GM12878 (cell line): ENCODE data around the gene KIF9. TPM values are rescaled to one million over a fixed set of nuclear protein-coding genes. Genes with fewer than 3 reads are reported as not detected.

Experiments used
- ATAC-seq: fragments of 200-7000 bp; cut with Tn5 transposase; 3 replicates; pipeline ENCODE4 v1.9.1; 2020; ENCODE audit warnings: mild to moderate bottlenecking, moderate library complexity
- BruUV-seq: library from RNA; stranded (reverse); fragments of 400-500 nt; replicated peaks from 2 replicates; lab custom pipeline; 2021; lab: Mats Ljungman, UMichigan
- CTCF ChIA-PET: fragments of 300-600 bp; sonication (Branson Sonifier 250); formaldehyde crosslinking; extraction: SDS; loops from one replicate; lab custom pipeline; 2021; ENCODE audit warnings: inconsistent platforms; lab: Yijun Ruan, JAX
- POLR2A ChIA-PET: fragments of 350-600 bp; formaldehyde crosslinking; extraction: SDS; loops from one replicate; lab custom pipeline; 2021; ENCODE audit warnings: inconsistent platforms; lab: Charles Lee
- RAD21 ChIA-PET: fragments of 300-600 bp; sonication (Branson Sonifier 250); formaldehyde crosslinking; loops from one replicate; lab custom pipeline; 2023; ENCODE audit warnings: antibody characterized with exemption; ENCODE audit not compliant: unreplicated experiment; lab: Charles Lee
- SMC1A ChIA-PET: fragments of 300-600 bp; sonication (Branson Sonifier 250); formaldehyde crosslinking; loops from one replicate; lab custom pipeline; 2023; ENCODE audit not compliant: unreplicated experiment, uncharacterized antibody; lab: Charles Lee
- DNase-seq: peaks from one replicate; pipeline ENCODE4 v3.0.0-alpha.2; 2011; ENCODE audit warnings: low read depth, low spot score
- FAIRE-seq: peaks from 3 replicates; lab custom pipeline; 2011; peaks lifted over from hg19 to GRCh38; lab: Jason Lieb, UNC
- H2AFZ ChIP-seq: 2 replicates; pipeline ENCODE4 v1.6.0; 2011; ENCODE audit warnings: low read depth, low read length, control low read depth; ENCODE audit not compliant: control insufficient read depth
- H3K27ac ChIP-seq: 2 replicates; pipeline ENCODE4 v1.5.1; 2011; ENCODE audit warnings: control low read depth; ENCODE audit not compliant: control insufficient read depth, insufficient read depth
- H3K27me3 ChIP-seq, 2 experiments: replicated peaks in 1 of 2; 2 replicates each; pipeline versions ENCODE4 v1.6.0 to v1.6.1; 2011; ENCODE audit warnings: low read length in 1 of 2; ENCODE audit not compliant: control insufficient read depth in 2 of 2, insufficient read depth in 2 of 2
- H3K36me3 ChIP-seq, 2 experiments: 2 replicates each; pipeline ENCODE4 v1.5.1; 2011; ENCODE audit warnings: low read length in 1 of 2; ENCODE audit not compliant: control insufficient read depth in 2 of 2, insufficient read depth in 2 of 2
- H3K4me1 ChIP-seq: 2 replicates; pipeline ENCODE4 v1.6.1; 2011; ENCODE audit warnings: mild to moderate bottlenecking, low read length, moderate library complexity, mixed read lengths; ENCODE audit not compliant: control insufficient read depth, insufficient read depth
- H3K4me2 ChIP-seq: 2 replicates; pipeline ENCODE4 v1.6.0; 2011; ENCODE audit warnings: control low read depth; ENCODE audit not compliant: control insufficient read depth, insufficient read depth
- H3K4me3 ChIP-seq: fragments of 200-600 bp; sonication (generic); 2 replicates; pipeline ENCODE4 v1.5.1; 2016
- H3K79me2 ChIP-seq: 2 replicates; pipeline ENCODE4 v1.6.0; 2011; ENCODE audit warnings: low read length; ENCODE audit not compliant: control insufficient read depth, insufficient read depth
- H3K9ac ChIP-seq: 2 replicates; pipeline ENCODE4 v1.8.0; 2011; ENCODE audit warnings: low read length, control low read depth, mixed read lengths; ENCODE audit not compliant: control insufficient read depth, insufficient read depth
- H3K9me3 ChIP-seq: replicated peaks from 3 replicates; pipeline ENCODE4 v1.5.1; 2011; ENCODE audit warnings: mild to moderate bottlenecking, low read length; ENCODE audit not compliant: control insufficient read depth, insufficient read depth
- H4K20me1 ChIP-seq: 2 replicates; pipeline ENCODE4 v1.6.0; 2011; ENCODE audit not compliant: control insufficient read depth, insufficient read depth
- BACH1 ChIP-seq: fragments of 450-650 bp; IDR thresholded peaks from 2 replicates; pipeline ENCODE4 v1.6.1; 2017; ENCODE audit warnings: mild to moderate bottlenecking, borderline replicate concordance
- CREB1 ChIP-seq: IDR thresholded peaks from 2 replicates; pipeline ENCODE4 v1.6.1; 2012; ENCODE audit warnings: low read depth, mild to moderate bottlenecking, inconsistent platforms
- CTCF ChIP-seq, 3 experiments: IDR thresholded peaks in 2 of 3; conservative IDR thresholded peaks in 1 of 3; 2 replicates each; pipeline ENCODE4 v1.5.1; 2011; ENCODE audit warnings: low read depth in 3 of 3, low read length in 3 of 3, mild to moderate bottlenecking in 3 of 3, control low read depth in 2 of 3, moderate library complexity in 2 of 3, inconsistent platforms in 1 of 3, mixed read lengths in 1 of 3; ENCODE audit not compliant: control insufficient read depth in 2 of 3, insufficient read depth in 1 of 3; ENCODE audit errors: extremely low read depth in 1 of 3
- EED ChIP-seq: sonication (generic); IDR thresholded peaks from 2 replicates; pipeline ENCODE4 v1.6.1; 2016; ENCODE audit warnings: antibody characterized with exemption, low read depth
- EZH2 ChIP-seq: IDR thresholded peaks from 2 replicates; pipeline ENCODE4 v1.6.1; 2012; ENCODE audit warnings: low read depth, mild to moderate bottlenecking, control low read depth, inconsistent platforms, low read length, borderline replicate concordance; ENCODE audit not compliant: control insufficient read depth
- FOXK2 ChIP-seq: fragments of 450-650 bp; IDR thresholded peaks from 2 replicates; pipeline ENCODE4 v1.6.1; 2017; ENCODE audit warnings: mild to moderate bottlenecking, moderate library complexity
- HDAC2 ChIP-seq: fragments of 200-600 bp; sonication (generic); IDR thresholded peaks from 2 replicates; pipeline ENCODE4 v1.6.1; 2017
- IKZF1 ChIP-seq: fragments of 450-650 bp; conservative IDR thresholded peaks from 2 replicates; pipeline ENCODE4 v1.6.1; 2017; ENCODE audit warnings: antibody characterized with exemption, mild to moderate bottlenecking
- IKZF2 ChIP-seq, 2 experiments: fragments of 450-650 bp; IDR thresholded peaks; 2 replicates each; pipeline ENCODE4 v1.6.1; 2017; ENCODE audit warnings: mild to moderate bottlenecking in 2 of 2, moderate library complexity in 2 of 2
- IRF4 ChIP-seq: IDR thresholded peaks from 2 replicates; pipeline ENCODE4 v1.6.1; 2011; ENCODE audit warnings: low read depth, low read length
- IRF5 ChIP-seq: fragments of 450-650 bp; IDR thresholded peaks from 2 replicates; pipeline ENCODE4 v1.6.1; 2017; ENCODE audit warnings: borderline replicate concordance
- MAX ChIP-seq: IDR thresholded peaks from 2 replicates; pipeline ENCODE4 v1.6.1; 2012; ENCODE audit warnings: low read depth, low read length, improper control_type of control experiment
- NFYA ChIP-seq: IDR thresholded peaks from 2 replicates; pipeline ENCODE4 v1.6.1; 2011; ENCODE audit warnings: low read depth, mild to moderate bottlenecking, low read length, improper control_type of control experiment, borderline replicate concordance
- RAD51 ChIP-seq: fragments of 450-650 bp; IDR thresholded peaks from 2 replicates; pipeline ENCODE4 v1.6.1; 2016; ENCODE audit warnings: moderate library complexity, mild to moderate bottlenecking, inconsistent platforms
- SMAD1 ChIP-seq: fragments of 450-650 bp; IDR thresholded peaks from 2 replicates; pipeline ENCODE4 v1.6.1; 2018; ENCODE audit warnings: mild to moderate bottlenecking, low read depth; ENCODE audit not compliant: partially characterized antibody
- SMC3 ChIP-seq: IDR thresholded peaks from 2 replicates; pipeline ENCODE4 v1.6.1; 2011; ENCODE audit warnings: low read length, improper control_type of control experiment, borderline replicate concordance
- TBL1XR1 ChIP-seq: IDR thresholded peaks from 2 replicates; pipeline ENCODE4 v1.6.1; 2012; ENCODE audit warnings: low read depth, low read length, improper control_type of control experiment
- USF1 ChIP-seq: IDR thresholded peaks from 2 replicates; pipeline ENCODE4 v1.6.1; 2011; ENCODE audit warnings: borderline replicate concordance, low read depth, mild to moderate bottlenecking, moderate library complexity, mixed read lengths, low read length; ENCODE audit not compliant: insufficient read depth; ENCODE audit errors: extremely low read length
- WGBS: methylation state at CpG from one replicate; pipeline ENCODE4 v1.1.6; 2016; ENCODE audit warnings: low lambda C conversion rate; ENCODE audit not compliant: insufficient replicate concordance, insufficient coverage; ENCODE audit errors: missing lambda C conversion rate; 5-methylcytosine and 5-hydroxymethylcytosine counted together
- in situ Hi-C: fragments of 300-500 bp; cut with MboI; formaldehyde crosslinking; loops from 9 replicates; pipeline ENCODE4 v1.14.3; 2018; ENCODE audit warnings: mixed read lengths
- intact Hi-C: fragments of 100-400 bp; cut with micrococcal nuclease; formaldehyde crosslinking; loops from one replicate; pipeline ENCODE4 v1.14.2; 2022; ENCODE audit not compliant: unreplicated experiment
- polyA plus RNA-seq, 11 experiments: library from polyadenylated mRNA; depleted of rRNA in 4 of 11; unstranded in 6 of 11; stranded (reverse) in 5 of 11; fragments of >200 nt; fragmentation: Nextera tagmentation in 4 of 11; fragmentation: Illumina TruSeq in 1 of 11; extraction: Ambion mirVana in 4 of 11; extraction: Trizol in 1 of 11; gene quantifications; 1 replicate in 1 of 11; 2 replicates in 10 of 11; pipeline versions ENCODE4 v1.2.1 to v1.2.3, GENCODE V29; 2011 to 2016; ENCODE audit warnings: inconsistent platforms in 2 of 11, missing spikeins in 2 of 11, low read depth in 1 of 11
- total RNA-seq, 4 experiments: library from RNA; depleted of rRNA in 3 of 4; stranded (reverse); fragments of >200 nt in 3 of 4; fragmentation: Illumina TruSeq in 1 of 4; extraction: Trizol in 1 of 4; gene quantifications; 2 replicates each; pipeline versions ENCODE4 v1.2.1 to v1.2.3, GENCODE V29; 2013 to 2021

KIF9 gene
- total and polyA plus RNA-seq, 10 of the 15 experiments (the other 5 are each of a cell fraction or from before 2014, with no cell fraction given), result 3.0 to 10.2 (median 5.9) TPM

- Histone ChIP-seq H3K36me3 (peaks cover 14 to 31% of the 10 kb centered on the region in 2 experiments; a peak in 3 of 4 replicates), H3K27ac (no peak overlapping the region), H3K9me3 (no peaks in the 10 kb centered on the region), H3K9ac (no peak overlapping the region), H3K4me2 (no peak overlapping the region), H3K27me3 (no peaks in the 10 kb centered on the region), H4K20me1 (no peaks in the 10 kb centered on the region), H2AFZ (no peak overlapping the region), H3K79me2 (0 out of 2 replicates have a peak, but pooled peaks cover 2% of the 10 kb centered on the region), H3K4me3 (no peak overlapping the region), H3K4me1 (no peaks in the 10 kb centered on the region)
- SMC1A ChIA-PET, result interaction anchor here (2.6 to 5.3 kb wide), 3 partner anchors 22 to 154 kb away, joined by 7 to 42 read pairs (median 9); partner anchors contain the start of gene SETD2
- in situ Hi-C loops, result no loop called here
- RAD21 ChIA-PET, result interaction anchor here (0.9 to 5.0 kb wide), 3 partner anchors 37 to 154 kb away, joined by 3 to 56 read pairs (median 4); partner anchors contain the start of genes KIF9, KLHL18 and SETD2
- TF ChIP-seq IRF4 (no peak), NFYA (no peak), CTCF (IDR thresholded peaks at IDR 0.05 in 2 of 3, conservative IDR thresholded peaks at IDR 0.05 in 1 of 3; ENCODE audit: control insufficient read depth in 2 of 3, extremely low read depth in 1 of 3, insufficient read depth in 1 of 3, low read depth in 3 of 3, low read length in 3 of 3) (no peak), HDAC2 (no peak), SMAD1 (no peak), RAD51 (no peak), IRF5 (no peak), SMC3 (no peak), MAX (no peak), IKZF1 (no peak), FOXK2 (no peak), IKZF2 (IDR thresholded peaks at IDR 0.05) (no peak), EZH2 (no peak), USF1 (no peak), TBL1XR1 (no peak), CREB1 (no peak), EED (no peak), BACH1 (no peak)
- POLR2A ChIA-PET, result no interaction called here
- DNase-seq (no peak), FAIRE-seq (no peak), ATAC-seq (no peak)
- CTCF ChIA-PET, result interaction anchor here (1.0 to 9.2 kb wide), 3 partner anchors 31 to 154 kb away, joined by 3 to 82 read pairs (median 4); partner anchors contain the start of gene SETD2
- intact Hi-C loops, result loop anchor here (10.0 kb wide), 3 partner anchors 155 to 275 kb away; partner anchors contain the start of gene SETD2
- WGBS, result 50% methylated on average over 2 of the region's 2 CpGs
- BruUV-seq, result TSS peak; percentile 26
Measured at GRCh38 chr3:47319956-47320355, 37.4 kb upstream of the KIF9 start.
